ENCODE data around the gene POU3F3. TPM values are rescaled to one million over a fixed set of nuclear protein-coding genes. Genes with fewer than 3 reads are reported as not detected.

Gene POU3F3
- total and polyA plus RNA-seq, 2 of the 8 experiments (the other 6 are each of a cell fraction or from before 2014, with no cell fraction given), result 0.09 TPM; not detected in 1

GRCh38 chr2:104872866-104873688 lies 19.2 kb downstream of the POU3F3 start:
- Histone ChIP-seq H3K18ac (ENCODE audit: extremely low read depth, low read length) (peak overlapping the region; percentile 57; the same call in 1 of the 2 replicates), H3K79me2 (ENCODE audit: control insufficient read depth in 1 of 2, insufficient read depth in 2 of 2, low read length in 2 of 2) (no peaks in the 10 kb centered on the region), H3K27ac (ENCODE audit: low read depth, low read length) (no peak overlapping the region), H2BK120ac (replicated peaks; ENCODE audit: low read depth, low read length) (no peak overlapping the region), H3K23me2 (ENCODE audit: low read depth, low read length) (peaks cover 15% of the 10 kb centered on the region), H3K79me1 (ENCODE audit: low read depth, low read length) (no peaks in the 10 kb centered on the region), H2BK20ac (ENCODE audit: low read length) (no peak overlapping the region; the same call in 1 of the 2 replicates), H3K36me3 (ENCODE audit: control insufficient read depth in 2 of 4, insufficient read depth in 4 of 4, low read length in 3 of 4) (no peaks in the 10 kb centered on the region), H3K56ac (replicated peaks; ENCODE audit: insufficient read length, low read depth, low read length) (no peak overlapping the region), H2AK5ac (ENCODE audit: low read depth, low read length) (no peak overlapping the region), H4K20me1 (replicated peaks in 1 of 2; ENCODE audit: control insufficient read depth in 1 of 2, insufficient read depth in 2 of 2, low read length in 2 of 2) (peaks cover 6% of the 10 kb centered on the region in 2 experiments), H3K4me3 (ENCODE audit: extremely low read depth in 1 of 4, insufficient read depth in 2 of 4, low read depth in 3 of 4, low read length in 4 of 4) (peak overlapping the region; percentile 48 to 75 (median 56)), H3K27me3 (replicated peaks in 1 of 4; ENCODE audit: control insufficient read depth in 3 of 4, extremely low read depth in 1 of 4, insufficient read depth in 3 of 4, low read length in 3 of 4) (peaks cover 43 to 80% (median 67%) of the 10 kb centered on the region in 4 experiments), H4K91ac (replicated peaks; ENCODE audit: insufficient read length, low read length) (no peak overlapping the region), H2BK12ac (ENCODE audit: low read depth, low read length) (peak overlapping the region; percentile 43; the same call in 1 of the 2 replicates), H4K5ac (ENCODE audit: insufficient read length, low read depth, low read length) (no peak overlapping the region), H3K14ac (ENCODE audit: insufficient read length) (no peak overlapping the region), H3K9ac (replicated peaks in 1 of 4; ENCODE audit: extremely low read depth in 1 of 4, low read depth in 3 of 4, low read length in 3 of 4) (no peak overlapping the region; a peak in 1 of 7 replicates), H4K8ac (ENCODE audit: extremely low read depth, insufficient read depth, low read length) (no peak overlapping the region), H3K4ac (replicated peaks; ENCODE audit: insufficient read length, low read depth, low read length) (no peak overlapping the region), H2BK15ac (ENCODE audit: low read length) (no peak overlapping the region; the same call in 1 of the 2 replicates), H3K4me1 (replicated peaks in 1 of 4; ENCODE audit: control insufficient read depth in 3 of 4, insufficient read depth in 4 of 4, low read length in 3 of 4) (peaks cover 0 to 13% (median 4%) of the 10 kb centered on the region in 4 experiments; a peak in 5 of 7 replicates), H2AFZ (ENCODE audit: low read length) (no peak overlapping the region), H3K23ac (ENCODE audit: insufficient read length) (no peak overlapping the region), H3K9me3 (ENCODE audit: insufficient read depth in 2 of 2, low read depth in 1 of 2, low read length in 1 of 2) (no peaks in the 10 kb centered on the region), H2BK5ac (ENCODE audit: low read depth, low read length) (no peak overlapping the region), H3K4me2 (ENCODE audit: insufficient read depth in 1 of 2, low read depth in 2 of 2, low read length in 2 of 2) (peak overlapping the region; percentile 79 to 81)
- ChIA-PET CTCF (ENCODE audit: partially characterized antibody) (interaction anchor here (0.9 to 5.5 kb wide), 14 partner anchors 10 to 532 kb away, joined by 3 to 38 read pairs (median 6); no protein-coding TSS in a partner anchor), POLR2A (ENCODE audit: partially characterized antibody) (interaction anchor here (0.8 to 2.4 kb wide), 2 partner anchors 11 to 60 kb away, joined by 3 to 11 read pairs; no protein-coding TSS in a partner anchor)
- peak in 1 of 2 experiments; percentile 88 for DNase-seq (ENCODE audit: low read depth in 1 of 2, low spot score in 2 of 2)
- peak; percentile 68 for FAIRE-seq
- WGBS, 2 experiments (ENCODE audit: extremely low coverage in 1 of 2, insufficient coverage in 1 of 2, insufficient read length in 1 of 2, insufficient replicate concordance in 2 of 2, low coverage in 1 of 2, low lambda C conversion rate in 2 of 2, missing lambda C conversion rate in 1 of 2), result 2% methylated on average over 29 of the region's 63 CpGs; no CpG with 5 or more reads in 1 of the 2 experiments
- TF ChIP-seq EP300 (IDR thresholded peaks at IDR 0.05; ENCODE audit: borderline replicate concordance in 1 of 2, low read depth in 2 of 2, low read length in 2 of 2), result no peak
